ENCODE measurements around the gene IL1F10. TPM values are rescaled to one million over a fixed set of nuclear protein-coding genes. Genes with fewer than 3 reads are reported as not detected.
A peak's percentile ranks its signal among the peaks of the same experiment; 100 is the strongest.
"Not testable (repeated sequence)": the region's sequence is repeated elsewhere in the genome, so short reads cannot be mapped to it uniquely, and the experiment has no call there.

IL1F10 gene
- total RNA-seq, 1 experiment from 2014 or later: not detected

DNA sequence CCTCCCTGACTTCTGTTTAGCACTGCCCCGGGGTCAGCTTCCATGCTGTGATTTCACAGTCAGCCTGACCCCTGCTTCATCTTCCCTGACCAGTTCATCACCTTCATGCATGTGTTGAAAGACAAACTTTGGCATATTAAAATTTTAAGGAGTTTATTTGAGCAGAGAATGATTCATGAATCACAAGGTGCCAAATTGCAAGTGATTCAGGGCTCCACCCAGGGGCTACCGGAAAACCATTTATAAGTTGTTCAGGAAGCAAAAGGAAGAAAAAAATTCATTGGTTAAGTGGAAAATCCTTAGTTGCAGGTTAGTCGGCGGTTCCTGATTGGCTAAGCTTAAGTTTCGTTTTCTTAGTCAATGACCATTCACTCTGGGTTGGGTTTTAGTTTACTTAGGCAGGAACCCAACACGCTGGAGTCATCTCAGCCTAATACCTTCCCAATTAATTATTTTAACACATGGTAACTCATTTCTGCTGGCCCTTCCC, 10.6 kb downstream of the IL1F10 start:
- peak; percentile 79 for DNase-seq (ENCODE audit: extremely low read depth, low read depth)

DNA sequence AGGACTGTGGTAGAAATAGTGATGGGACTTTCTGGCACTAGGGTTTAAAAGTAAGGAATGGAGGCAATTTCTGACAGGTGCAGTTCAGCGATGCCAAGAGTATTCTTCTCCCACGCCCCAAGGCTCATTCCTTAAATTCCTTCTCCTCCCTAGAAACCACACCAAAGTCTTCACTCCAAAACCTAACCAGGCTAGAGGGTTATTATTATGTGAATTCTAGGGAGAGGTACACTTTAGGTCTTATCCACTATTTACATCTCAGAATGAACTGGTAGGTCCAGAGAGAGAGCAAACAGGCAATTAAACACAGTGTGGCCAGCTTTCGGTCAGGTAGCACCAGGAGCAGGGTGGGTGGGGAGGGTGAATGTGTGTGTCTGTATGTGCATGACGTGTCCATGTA, 11.4 kb downstream of the IL1F10 start:
- no peak for DNase-seq (ENCODE audit: extremely low read depth, low read depth)

DNA sequence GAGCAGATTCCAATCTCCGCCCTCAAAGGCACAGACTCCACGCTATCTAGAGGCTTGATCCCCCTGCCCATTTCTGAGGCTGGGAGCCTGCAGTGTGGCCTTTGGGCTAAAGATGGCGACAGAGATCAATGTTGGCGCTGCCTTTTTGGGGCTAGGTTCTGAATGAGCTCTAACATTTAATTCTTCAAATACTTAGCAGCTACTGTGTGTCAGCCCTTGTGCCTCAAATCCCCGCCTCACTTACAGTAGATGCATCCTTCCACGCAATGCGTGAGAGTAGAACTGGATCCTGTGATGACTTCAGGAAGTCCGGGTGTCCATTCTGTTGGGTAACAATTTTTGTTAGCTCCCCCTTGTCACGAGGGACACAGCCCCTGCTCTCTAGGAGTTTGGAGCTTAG, 12.4 kb downstream of the IL1F10 start:
- DNase-seq (ENCODE audit: extremely low read depth, low read depth): peak; percentile 43

DNA sequence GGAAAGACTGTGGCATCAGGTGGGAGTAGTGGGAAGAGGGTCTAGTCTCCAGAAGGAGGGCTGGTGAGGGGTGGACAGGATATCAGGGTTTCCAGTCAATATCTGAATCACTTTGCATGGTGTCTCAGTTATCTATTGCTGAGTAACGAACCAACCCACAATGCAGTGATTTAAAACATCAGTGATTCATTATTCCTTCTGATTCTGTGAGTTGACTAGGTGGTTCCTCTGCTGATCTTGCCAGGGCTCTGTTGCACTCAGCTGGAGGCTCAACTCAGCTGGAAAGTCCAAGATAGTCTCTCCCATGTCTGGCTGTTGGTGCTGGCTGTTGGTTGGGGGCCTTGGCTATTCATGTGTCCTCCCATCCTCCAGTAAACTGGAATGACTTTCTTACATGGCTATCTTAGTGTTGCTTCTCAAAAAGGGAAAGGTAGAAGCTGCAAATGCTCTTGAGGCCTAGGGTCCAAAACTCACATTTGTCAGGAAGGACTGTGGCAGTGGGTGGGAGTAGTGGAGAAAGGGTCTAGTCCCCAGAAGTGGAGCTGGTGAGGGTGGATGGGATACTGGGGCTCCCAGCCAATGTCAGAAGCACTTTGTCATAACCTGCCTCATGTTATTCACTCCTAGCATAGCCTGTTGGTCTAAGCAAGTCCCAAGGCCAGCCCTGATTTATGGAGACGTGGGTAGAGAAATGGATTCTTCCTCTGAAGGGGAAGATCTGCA, 13.9 kb downstream of the IL1F10 start:
- no peak for DNase-seq (ENCODE audit: extremely low read depth, low read depth)

DNA sequence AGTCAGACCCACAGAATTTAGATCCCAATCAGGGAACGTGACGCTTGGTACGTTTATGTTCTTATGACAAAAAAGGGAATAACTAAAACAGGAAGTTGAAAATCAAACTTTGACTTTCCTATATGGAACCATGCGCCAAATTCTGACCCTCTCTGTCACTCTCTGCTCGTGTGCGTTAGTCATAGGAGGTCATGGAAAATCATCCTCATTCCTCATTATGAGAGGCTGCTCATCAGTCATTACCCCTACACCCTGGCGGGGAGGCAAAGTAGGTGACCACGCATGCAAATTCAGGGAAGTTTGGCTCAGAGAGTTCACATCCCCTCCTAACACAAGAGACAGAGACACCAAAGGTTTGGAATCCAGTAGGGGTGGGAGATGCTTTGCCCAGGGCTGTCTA, 15.5 kb downstream of the IL1F10 start:
- no peak for DNase-seq (ENCODE audit: extremely low read depth, low read depth)

DNA sequence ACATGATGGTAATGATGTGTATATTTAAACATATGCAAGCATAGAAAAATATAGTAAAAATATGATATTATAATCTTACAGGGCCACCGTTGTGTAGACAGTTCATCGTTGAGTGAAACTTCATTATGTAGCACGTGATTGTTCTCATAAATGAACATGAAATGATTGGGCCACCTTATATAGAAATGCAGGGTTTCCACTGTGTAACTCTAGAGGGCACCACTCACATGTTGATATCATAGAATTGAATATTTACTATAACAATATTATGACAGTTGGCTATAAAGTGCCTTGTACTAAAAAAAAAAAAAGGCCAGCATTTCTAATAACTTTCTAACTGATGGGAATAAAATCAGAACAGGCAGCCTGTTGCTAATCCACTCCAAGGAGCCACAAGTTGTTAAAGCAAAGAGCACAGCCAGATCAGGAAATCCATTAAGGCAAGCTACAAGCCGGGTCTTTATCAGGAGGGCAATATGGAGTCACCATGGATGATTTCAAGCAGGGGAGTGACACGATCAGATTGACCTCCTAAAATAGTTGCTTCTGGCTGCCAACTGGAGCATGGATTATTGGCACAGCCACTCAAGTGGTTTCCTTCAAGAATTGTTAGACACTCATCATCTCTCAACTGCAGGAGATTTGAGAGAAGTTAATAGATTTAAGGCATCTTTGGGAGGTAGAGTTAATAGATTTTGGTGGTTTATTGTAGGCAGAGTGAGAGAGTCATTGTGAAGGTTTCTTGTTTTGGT, 16.7 kb downstream of the IL1F10 start:
- DNase-seq (ENCODE audit: extremely low read depth, low read depth): no peak

DNA sequence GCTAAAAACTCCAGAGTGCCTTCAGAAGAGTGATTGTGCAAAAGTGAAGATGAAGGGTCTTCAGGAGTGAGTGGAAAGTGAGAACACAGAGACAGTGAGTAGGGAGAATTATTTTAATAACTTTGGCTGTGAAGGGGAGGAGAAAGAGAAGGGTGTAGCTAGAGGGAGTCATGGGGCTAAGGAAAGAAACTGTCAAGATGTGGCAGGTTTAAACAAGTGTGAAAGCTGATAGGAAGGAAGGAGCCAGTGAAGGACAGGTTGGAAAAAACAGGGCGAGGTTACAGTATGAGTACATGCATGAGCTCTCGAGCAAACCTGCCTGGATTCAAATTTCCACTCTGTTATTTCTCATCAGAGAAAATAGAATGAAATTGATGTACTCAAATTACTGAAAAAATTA, 17.8 kb downstream of the IL1F10 start:
- no peak for DNase-seq (ENCODE audit: extremely low read depth, low read depth)

DNA sequence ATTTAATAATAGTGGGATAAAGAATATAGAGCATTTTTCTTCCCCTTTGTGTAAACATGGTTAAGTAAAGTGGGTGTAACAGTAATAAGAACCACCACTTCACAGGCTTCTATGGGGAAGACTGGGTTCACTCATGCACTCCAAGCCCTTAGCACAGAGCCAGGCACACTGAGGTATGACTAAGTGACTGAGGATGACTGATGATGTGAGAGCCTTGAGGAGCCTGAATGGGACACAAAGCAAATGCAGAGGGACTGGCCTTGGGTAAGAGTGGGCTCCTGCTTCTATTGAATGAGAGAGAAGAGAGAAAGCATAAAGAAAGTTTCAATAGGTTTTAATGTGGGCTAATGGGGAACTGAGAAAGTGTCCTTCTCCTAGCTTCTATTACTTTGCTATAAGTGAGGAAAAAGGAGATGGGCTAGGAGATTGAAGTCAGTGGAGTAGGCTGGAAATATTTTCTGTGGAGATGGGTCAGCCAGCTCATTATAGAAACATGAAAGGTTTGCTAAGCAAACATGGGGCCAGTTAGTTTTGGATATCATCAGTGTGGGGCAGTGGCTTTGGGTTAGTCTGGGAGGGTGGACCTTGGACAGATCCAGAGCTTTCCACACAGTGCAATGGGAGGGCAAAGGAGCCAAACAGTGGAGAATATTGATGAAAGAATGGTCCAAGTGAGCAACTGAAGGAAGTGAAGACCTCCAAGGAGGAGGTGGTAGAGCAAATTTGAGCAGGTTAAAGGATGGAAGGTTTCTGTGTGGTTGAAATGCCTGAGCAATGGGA, 20.6 kb downstream of the IL1F10 start:
- DNase-seq (ENCODE audit: extremely low read depth, low read depth): no peak

DNA sequence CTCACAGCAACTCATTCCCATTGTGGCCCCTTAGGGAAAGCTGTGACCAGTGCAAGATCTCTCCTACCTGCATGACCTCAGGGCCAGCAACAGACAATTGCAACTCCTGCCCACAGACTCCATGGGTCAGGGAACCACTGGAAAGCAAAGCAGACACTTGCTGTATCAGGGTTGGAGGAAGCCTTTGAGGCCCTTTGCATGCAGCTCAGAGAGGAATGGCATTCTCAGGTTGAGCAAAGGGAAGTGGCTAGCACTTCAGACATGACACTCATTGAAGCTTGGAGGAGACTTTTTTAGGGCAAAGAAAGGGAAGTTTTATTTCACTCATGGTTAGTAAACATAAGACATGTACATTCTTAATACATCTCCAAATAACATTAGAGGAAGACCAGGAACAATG, 22.1 kb downstream of the IL1F10 start:
- DNase-seq (ENCODE audit: extremely low read depth, low read depth): no peak

DNA sequence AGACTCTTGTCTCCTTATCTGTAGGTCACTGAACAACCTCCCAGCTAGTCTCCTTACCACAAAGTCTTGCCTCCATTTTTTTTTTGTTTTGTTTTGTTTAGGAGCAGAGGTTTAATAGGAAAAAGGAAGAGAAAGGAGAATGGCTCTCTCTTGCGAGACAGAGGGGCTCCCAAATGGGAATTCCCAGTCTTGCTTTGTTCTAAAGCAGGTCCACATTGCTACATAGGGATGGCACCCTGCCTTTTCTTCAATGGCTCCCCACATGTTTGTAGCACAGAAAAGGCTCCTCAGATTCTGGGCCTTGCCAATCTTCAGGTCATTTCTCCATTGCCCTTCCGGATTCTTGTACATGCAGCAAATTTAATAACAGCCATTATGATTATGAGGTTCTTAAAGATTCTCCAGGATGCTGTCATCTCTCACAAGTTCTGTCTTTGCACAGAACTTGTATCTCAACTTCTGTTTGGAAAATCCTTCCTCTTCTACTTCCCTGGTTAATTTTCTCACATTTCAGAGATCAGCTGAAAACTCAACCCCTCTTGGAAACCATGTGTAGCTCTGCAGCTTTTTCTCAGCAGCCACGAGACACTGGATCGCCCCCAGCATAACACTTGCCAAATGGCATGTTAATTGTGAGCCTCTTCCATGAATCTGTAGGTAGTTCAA, 23.6 kb downstream of the IL1F10 start:
- no peak for DNase-seq (ENCODE audit: extremely low read depth, low read depth)

DNA sequence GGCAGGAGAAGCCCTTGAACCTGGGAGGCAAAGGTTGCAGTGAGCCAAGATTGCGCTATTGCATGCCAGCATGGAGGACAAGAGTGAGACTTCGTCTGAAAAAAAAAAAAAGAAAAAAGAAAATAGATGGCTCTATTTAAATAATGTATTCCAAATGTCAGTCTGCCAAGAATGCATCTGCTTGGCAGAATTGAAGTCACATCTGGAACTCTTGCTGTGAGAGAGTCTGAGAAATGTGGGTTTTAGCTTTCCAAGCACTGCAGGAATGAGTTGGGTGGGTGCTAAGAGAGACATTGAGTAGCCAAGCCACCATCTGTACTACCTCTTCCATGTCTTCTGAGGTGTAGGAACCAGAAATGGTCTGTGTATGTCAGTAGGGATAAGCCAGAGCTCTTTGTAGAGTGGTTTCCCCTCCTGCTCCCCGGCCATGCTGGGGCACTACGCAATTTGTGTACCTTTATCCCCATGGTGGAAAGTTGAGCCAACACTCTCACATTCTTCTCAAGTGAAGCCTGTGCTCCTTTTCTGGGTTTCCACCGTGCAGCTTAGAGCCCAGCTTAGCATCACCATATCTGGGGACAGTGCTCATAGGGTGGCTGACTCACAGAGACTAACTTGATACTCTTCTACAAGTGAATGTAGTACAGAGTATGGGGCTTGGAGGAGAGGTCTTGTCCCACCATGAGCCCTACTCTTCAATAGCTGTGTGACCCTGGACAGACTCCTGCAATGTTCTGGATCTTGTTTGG, 25.3 kb downstream of the IL1F10 start:
- DNase-seq (ENCODE audit: extremely low read depth, low read depth): no peak

DNA sequence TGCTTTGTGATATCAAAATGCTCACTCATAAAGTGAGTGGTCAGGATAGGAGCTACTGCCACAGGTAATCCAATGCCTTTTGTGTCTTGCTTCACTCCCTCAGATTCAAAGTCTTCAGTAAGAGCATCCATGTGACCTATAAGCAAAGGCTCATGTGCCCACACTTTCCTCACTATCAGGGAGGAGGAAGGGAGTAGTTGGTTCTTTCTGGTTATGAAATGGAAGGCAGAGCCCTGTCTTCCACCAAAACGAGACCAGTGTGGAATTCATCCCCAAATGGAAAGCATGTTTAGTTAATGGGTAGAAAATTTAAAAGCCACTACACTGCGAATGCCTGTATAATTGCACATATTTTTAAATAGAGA, 25.8 kb downstream of the IL1F10 start:
- DNase-seq (ENCODE audit: extremely low read depth, low read depth): no peak

DNA sequence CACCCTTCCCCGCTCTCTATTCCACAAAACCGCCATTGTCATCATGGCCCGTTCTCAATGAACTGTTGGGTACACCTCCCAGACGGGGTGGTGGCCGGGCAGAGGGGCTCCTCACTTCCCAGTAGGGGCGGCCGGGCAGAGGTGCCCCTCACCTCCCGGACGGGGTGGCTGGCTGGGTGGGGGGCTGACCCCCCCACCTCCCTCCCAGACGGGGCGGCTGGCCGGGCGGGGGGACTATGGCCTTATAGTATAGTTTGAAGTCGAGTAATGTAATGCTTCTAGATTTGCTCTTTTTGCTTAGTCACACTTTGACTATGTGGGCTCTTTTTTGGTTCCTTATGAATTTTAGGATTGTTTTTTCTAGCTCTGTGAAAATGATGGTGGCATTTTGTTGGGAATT, 28.5 kb downstream of the IL1F10 start:
- DNase-seq (ENCODE audit: extremely low read depth, low read depth): not testable (repeated sequence)

DNA sequence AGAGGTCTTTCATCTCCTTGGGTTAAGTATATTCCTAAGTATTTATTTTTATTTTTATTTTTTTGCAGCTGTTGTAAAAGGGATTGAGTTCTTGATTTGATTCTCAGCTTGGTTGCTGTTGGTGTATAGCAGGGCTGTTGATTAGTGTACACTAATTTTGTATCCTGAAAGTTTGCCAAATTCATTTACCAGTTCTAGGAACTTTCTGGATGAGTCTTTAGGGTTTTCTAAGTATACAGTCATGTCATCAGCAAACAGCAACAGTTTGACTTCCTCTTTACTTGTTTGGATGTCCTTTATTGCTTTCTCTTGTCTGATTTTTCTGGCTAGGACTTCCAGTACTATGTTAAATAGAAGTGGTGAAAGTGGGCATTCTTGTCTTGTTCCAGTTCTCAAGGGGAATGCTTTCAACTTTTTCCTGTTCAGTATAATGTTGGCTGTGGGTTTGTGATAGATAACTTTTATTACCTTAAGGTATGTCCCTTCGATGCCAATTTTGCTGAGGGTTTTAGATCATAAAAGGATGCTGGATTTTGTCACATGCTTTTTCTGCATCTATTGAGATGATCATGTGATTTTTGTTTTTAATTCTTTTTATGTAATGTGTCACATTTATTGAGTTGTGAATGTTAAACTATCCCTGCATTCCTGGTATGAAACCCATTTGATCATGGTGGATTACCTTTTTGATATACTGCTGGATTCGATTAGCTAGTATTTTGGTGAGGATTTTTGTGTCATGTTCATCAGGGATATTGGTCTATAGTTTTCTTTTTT, 29.3 kb downstream of the IL1F10 start:
- DNase-seq (ENCODE audit: extremely low read depth, low read depth): not testable (repeated sequence)

DNA sequence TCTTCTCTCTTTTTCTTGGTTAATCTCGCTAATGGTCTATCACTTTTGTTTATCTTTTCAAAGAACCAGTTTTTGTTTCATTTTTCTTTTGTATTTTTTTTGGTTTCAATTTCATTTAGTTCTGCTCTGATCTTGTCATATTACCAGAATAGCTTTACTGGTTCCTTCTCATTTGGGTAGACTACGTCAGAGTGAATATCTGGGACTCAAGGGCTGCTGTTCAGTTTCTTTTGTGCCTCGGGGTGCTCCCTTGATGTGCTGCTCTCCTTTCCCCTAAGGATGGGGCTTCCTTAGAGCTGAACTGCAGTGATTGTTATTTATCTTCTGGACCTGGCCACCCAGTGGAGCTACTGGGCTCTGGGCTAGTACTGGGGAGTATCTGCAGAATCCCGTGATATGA, 30.3 kb downstream of the IL1F10 start:
- no peak for DNase-seq (ENCODE audit: extremely low read depth, low read depth)

DNA sequence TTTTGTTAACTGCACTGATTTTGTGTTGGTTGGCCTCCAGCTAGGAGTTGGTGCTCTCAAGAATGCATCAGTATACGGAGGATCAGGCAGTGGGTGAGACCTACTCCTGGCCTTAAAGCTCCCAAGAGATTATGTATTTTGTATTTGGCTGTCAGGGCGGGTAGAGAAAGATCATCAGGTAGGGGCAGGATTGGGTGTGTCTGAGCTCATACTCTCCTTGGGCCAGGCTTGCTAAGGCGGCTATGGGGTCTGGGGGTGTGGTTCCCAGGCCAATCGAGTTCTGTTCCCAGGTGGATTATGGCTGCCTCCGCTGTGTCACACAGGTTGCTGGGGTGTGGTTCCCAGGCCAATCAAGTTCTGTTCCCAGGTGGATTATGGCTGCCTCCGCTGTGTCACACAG, 30.8 kb downstream of the IL1F10 start:
- no peak for DNase-seq (ENCODE audit: extremely low read depth, low read depth)

DNA sequence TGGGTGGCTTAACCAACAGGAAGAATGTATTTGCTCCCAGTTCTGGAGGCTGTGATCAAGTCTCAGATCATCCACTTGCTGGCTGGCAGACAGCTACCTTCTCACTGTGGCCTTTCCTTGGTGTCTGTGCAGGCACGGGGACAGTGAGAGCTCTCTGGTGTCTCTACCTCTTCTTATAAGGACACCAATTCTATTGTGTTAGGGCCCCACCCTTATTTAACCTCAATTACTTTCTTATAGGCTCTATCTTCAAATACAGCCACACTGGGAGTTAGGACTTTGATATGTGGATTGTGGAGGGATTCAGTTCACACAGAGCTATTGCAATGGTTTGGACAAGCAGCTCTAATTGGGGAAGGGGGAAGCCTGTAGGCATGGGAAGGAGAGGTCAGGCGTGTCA, 34.4 kb downstream of the IL1F10 start:
- DNase-seq (ENCODE audit: extremely low read depth, low read depth): no peak

DNA sequence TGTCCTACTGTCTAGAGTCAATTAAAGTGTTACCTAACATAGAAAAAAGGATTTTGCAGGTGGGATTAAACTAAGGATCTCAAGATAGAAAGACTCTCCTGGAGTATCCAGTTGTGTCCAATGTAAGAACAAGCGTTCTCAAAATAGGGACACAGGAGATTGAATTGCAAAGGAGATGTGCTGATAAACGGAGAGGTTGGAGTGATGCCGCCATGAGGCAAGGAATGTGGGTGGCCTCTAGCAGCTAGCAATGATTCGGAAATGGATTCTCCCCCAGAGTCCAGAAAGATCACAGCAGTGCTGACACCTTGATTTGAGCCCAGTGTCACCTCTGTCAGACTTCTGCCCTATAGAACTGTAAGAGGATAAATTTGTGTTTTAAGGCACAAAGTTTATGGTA, 35.5 kb downstream of the IL1F10 start:
- no peak for DNase-seq (ENCODE audit: extremely low read depth, low read depth)

DNA sequence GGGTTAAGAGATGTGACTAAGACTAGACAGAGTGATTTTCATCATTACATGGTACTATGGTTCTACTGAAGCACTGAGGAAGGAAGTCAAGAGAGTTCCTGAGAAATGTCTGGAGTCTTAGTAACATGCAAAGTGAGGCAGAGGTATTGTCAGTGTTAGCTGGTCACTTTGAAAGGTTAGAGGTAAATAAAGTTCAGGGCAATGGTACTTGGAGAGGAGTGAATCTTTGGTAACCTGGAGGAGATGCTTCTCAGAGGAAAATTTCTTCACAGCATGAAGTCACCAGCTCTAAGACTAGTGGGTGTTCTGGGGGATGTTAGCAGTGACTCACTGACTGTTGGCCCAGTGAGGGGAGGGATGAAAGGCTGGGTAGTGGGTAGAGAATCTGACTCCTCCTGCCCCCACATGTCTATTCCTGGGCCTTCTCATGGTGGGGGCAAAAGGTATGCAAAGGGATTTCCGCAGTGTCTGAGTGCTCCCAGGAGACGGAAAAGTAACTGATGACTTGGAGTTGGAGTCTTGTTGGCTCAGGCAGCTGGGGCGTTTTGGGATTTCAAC, 36.4 kb downstream of the IL1F10 start:
- no peak for DNase-seq (ENCODE audit: extremely low read depth, low read depth)

Measured in NCI-H460 (cell line).